Gastroesophageal sphincter (tissue), 4 donors: ENCODE measurements around the gene ARL8B. TPM values are rescaled to one million over a fixed set of nuclear protein-coding genes. Genes with fewer than 3 reads are reported as not detected.

Experiments used
- ATAC-seq: fragments of 150-250 bp; one replicate; pipeline ENCODE4 v1.9.1; 2016; ENCODE audit warnings: mild to moderate bottlenecking, moderate library complexity
- H3K27ac ChIP-seq, 4 donors: fragments of 200-600 bp; sonication (generic) in 3 of 4; 1 replicate in 3 of 4; 2 replicates in 1 of 4; pipeline ENCODE4 v1.5.1; 2016 to 2019
- H3K27me3 ChIP-seq: fragments of 200-600 bp; sonication (generic); one replicate; pipeline ENCODE4 v1.5.1; 2019
- H3K36me3 ChIP-seq, 2 donors: fragments of 200-600 bp; sonication (generic); one replicate each; pipeline ENCODE4 v1.5.1; 2019; ENCODE audit warnings: control low read depth in 1 of 2
- H3K4me1 ChIP-seq, 3 donors: fragments of 200-600 bp; sonication (generic); 1 replicate in 2 of 3; 2 replicates in 1 of 3; pipeline ENCODE4 v1.5.1; 2016 to 2019; ENCODE audit warnings: control low read depth in 2 of 3
- H3K4me3 ChIP-seq, 2 donors: fragments of 200-600 bp; sonication (generic); one replicate each; pipeline ENCODE4 v1.5.1; 2019; ENCODE audit warnings: mild to moderate bottlenecking in 1 of 2, moderate library complexity in 1 of 2
- H3K9me3 ChIP-seq, 3 donors: fragments of 200-600 bp; sonication (generic); one replicate each; pipeline ENCODE4 v1.5.1; 2017 to 2019; ENCODE audit warnings: control low read depth in 2 of 3
- EP300 ChIP-seq: sonication (generic); formaldehyde crosslinking; IDR thresholded peaks from one replicate; pipeline ENCODE4 v1.6.1; 2017; ENCODE audit warnings: antibody characterized with exemption, mild to moderate bottlenecking
- POLR2A ChIP-seq, 2 donors: fragments of 450-650 bp; IDR thresholded peaks; one replicate each; pipeline ENCODE4 v1.6.1; 2017; ENCODE audit warnings: antibody characterized with exemption in 2 of 2, mild to moderate bottlenecking in 2 of 2, moderate library complexity in 1 of 2
- POLR2AphosphoS5 ChIP-seq: sonication (generic); formaldehyde crosslinking; IDR thresholded peaks from one replicate; pipeline ENCODE4 v1.6.1; 2017; ENCODE audit warnings: antibody characterized with exemption
- WGBS, 2 donors: methylation state at CpG; one replicate each; pipeline ENCODE4 v1.1.5; 2018; ENCODE audit warnings: low coverage in 1 of 2; 5-methylcytosine and 5-hydroxymethylcytosine counted together
- total RNA-seq, 4 donors: library from RNA; depleted of rRNA; stranded (reverse); fragments of >200 nt; gene quantifications; one replicate each; pipeline ENCODE4 v1.1.0, GENCODE V29; 2016
- TF ChIP-seq, protein P1 (sequence below), 4 experiments: fragments of 200-600 bp in 2 of 4; fragments of 450-650 bp in 2 of 4; sonication (generic) in 1 of 4; IDR thresholded peaks; one replicate each; pipeline ENCODE4 v1.5.1; 2017 to 2019; ENCODE audit warnings: antibody characterized with exemption in 4 of 4, mild to moderate bottlenecking in 2 of 4, moderate library complexity in 2 of 4

ARL8B gene
- total RNA-seq, 4 donors from 2014 or later = 41.5 to 59.9 (median 50.9) TPM

- H3K4me1 ChIP-seq = peaks cover 3 to 53% (median 13%) of the 10 kb centered on the region in 3 donors
- WGBS, 2 donors = 85 to 91% methylated on average over 3 to 4 of the region's 4 CpGs
- ATAC-seq = no peak
These were observed 74.9 kb downstream of the ARL8B start for GRCh38 chr3:5197022-5197421.

GRCh38 chr3:5197470-5198312 is 75.6 kb downstream of the ARL8B start:
- ATAC-seq = peak; percentile 44
- 84 to 96% methylated on average over 7 of the region's 8 CpGs for WGBS, 2 donors

More at GRCh38 chr3:5197022-5197421, 74.9 kb downstream of the ARL8B start:
- Histone ChIP-seq H3K4me3 (no peak overlapping the region), H3K27ac (peak overlapping the region in 1 of 4 donors; percentile 19), H3K9me3 (no peaks in the 10 kb centered on the region), H3K36me3 (peaks cover 0 to 59% of the 10 kb centered on the region in 2 donors), H3K27me3 (no peaks in the 10 kb centered on the region)
- TF ChIP-seq EP300 = no peak
- no peak for TF ChIP-seq POLR2AphosphoS5
- TF ChIP-seq, protein P1, sequence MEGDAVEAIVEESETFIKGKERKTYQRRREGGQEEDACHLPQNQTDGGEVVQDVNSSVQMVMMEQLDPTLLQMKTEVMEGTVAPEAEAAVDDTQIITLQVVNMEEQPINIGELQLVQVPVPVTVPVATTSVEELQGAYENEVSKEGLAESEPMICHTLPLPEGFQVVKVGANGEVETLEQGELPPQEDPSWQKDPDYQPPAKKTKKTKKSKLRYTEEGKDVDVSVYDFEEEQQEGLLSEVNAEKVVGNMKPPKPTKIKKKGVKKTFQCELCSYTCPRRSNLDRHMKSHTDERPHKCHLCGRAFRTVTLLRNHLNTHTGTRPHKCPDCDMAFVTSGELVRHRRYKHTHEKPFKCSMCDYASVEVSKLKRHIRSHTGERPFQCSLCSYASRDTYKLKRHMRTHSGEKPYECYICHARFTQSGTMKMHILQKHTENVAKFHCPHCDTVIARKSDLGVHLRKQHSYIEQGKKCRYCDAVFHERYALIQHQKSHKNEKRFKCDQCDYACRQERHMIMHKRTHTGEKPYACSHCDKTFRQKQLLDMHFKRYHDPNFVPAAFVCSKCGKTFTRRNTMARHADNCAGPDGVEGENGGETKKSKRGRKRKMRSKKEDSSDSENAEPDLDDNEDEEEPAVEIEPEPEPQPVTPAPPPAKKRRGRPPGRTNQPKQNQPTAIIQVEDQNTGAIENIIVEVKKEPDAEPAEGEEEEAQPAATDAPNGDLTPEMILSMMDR (IDR thresholded peaks at IDR 0.05) = no peak
- TF ChIP-seq POLR2A (IDR thresholded peaks at IDR 0.05) = no peak

GRCh38 chr3:5198313-5198677 is 76.2 kb downstream of the ARL8B start:
- peaks cover 3 to 47% (median 13%) of the 10 kb centered on the region in 3 donors for H3K4me1 ChIP-seq
- no peak for TF ChIP-seq POLR2AphosphoS5
- TF ChIP-seq, protein P1 (IDR thresholded peaks at IDR 0.05) = no peak
- TF ChIP-seq EP300 = no peak
- no peak for TF ChIP-seq POLR2A (IDR thresholded peaks at IDR 0.05)
- WGBS, 2 donors = 88 to 96% methylated on average over 3 to 4 of the region's 4 CpGs
- H3K36me3 ChIP-seq = peaks cover 0 to 72% of the 10 kb centered on the region in 2 donors
- ATAC-seq = no peak
- H3K9me3 ChIP-seq = no peaks in the 10 kb centered on the region
- H3K27me3 ChIP-seq = no peaks in the 10 kb centered on the region
- H3K4me3 ChIP-seq = no peak overlapping the region
- no peak overlapping the region for H3K27ac ChIP-seq

More at GRCh38 chr3:5197470-5198312, 75.6 kb downstream of the ARL8B start:
- H3K27ac ChIP-seq = peak overlapping the region in 2 of 4 donors; percentile 14 to 19
- no peak overlapping the region for H3K4me3 ChIP-seq
- no peaks in the 10 kb centered on the region for H3K9me3 ChIP-seq
- H3K36me3 ChIP-seq = peaks cover 0 to 66% of the 10 kb centered on the region in 2 donors
- H3K27me3 ChIP-seq = no peaks in the 10 kb centered on the region
- TF ChIP-seq POLR2A (IDR thresholded peaks at IDR 0.05) = no peak
- TF ChIP-seq, protein P1 (IDR thresholded peaks at IDR 0.05) = no peak
- TF ChIP-seq POLR2AphosphoS5 = no peak
- no peak for TF ChIP-seq EP300
- peaks cover 3 to 47% (median 13%) of the 10 kb centered on the region in 3 donors for H3K4me1 ChIP-seq

GRCh38 chr3:5198986-5199731 is 77.1 kb downstream of the ARL8B start:
- TF ChIP-seq, protein P1 (IDR thresholded peaks at IDR 0.05) = no peak
- no peak for TF ChIP-seq POLR2A (IDR thresholded peaks at IDR 0.05)
- no peaks in the 10 kb centered on the region for H3K27me3 ChIP-seq
- H3K27ac ChIP-seq = no peak overlapping the region
- H3K4me3 ChIP-seq = no peak overlapping the region
- WGBS, 2 donors = 73 to 86% methylated on average over 5 of the region's 5 CpGs
- ATAC-seq = no peak
- H3K4me1 ChIP-seq = peaks cover 3 to 40% (median 13%) of the 10 kb centered on the region in 3 donors
- H3K9me3 ChIP-seq = no peaks in the 10 kb centered on the region
- peaks cover 0 to 74% of the 10 kb centered on the region in 2 donors for H3K36me3 ChIP-seq
